GM19463 (cell line): Measurements from ENCODE around the gene NEK10.

Experiments used
- ATAC-seq: cut with Tn5 transposase; IDR thresholded peaks from one replicate; pipeline ENCODE4 v1.9.1; 2021; ENCODE audit warnings: mild to moderate bottlenecking, moderate library complexity; ENCODE audit not compliant: unreplicated experiment

NEK10 gene

GRCh38 chr3:27076815-27077630, 292.2 kb downstream of the NEK10 start:
- ATAC-seq, result no peak

GRCh38 chr3:27074914-27075313, 294.3 kb downstream of the NEK10 start:
- no peak for ATAC-seq

- no peak for ATAC-seq
Measured at GRCh38 chr3:27073912-27074311, 295.3 kb downstream of the NEK10 start.

GRCh38 chr3:27072810-27073651, 296.2 kb downstream of the NEK10 start:
- ATAC-seq, result no peak

GRCh38 chr3:27060336-27060735, 308.8 kb downstream of the NEK10 start:
- no peak for ATAC-seq
